Panc1 (cell line): Measurements from ENCODE around the gene PHF13. TPM values are rescaled to one million over a fixed set of nuclear protein-coding genes. Genes with fewer than 3 reads are reported as not detected.

Experiments used
- ATAC-seq: fragments of 200-7000 bp; cut with Tn5 transposase; 2 replicates; pipeline ENCODE4 v1.9.1; 2020; ENCODE audit warnings: mild to moderate bottlenecking, moderate library complexity
- Bru-seq: library from RNA; stranded (reverse); fragments of 400-500 nt; gene quantifications from one replicate; lab custom pipeline; 2021; lab: Mats Ljungman, UMichigan
- BruChase-seq, 2 experiments: library from RNA; stranded (reverse); fragments of 400-500 nt; gene quantifications; one replicate each; lab custom pipeline; 2021; lab: Mats Ljungman, UMichigan
- BruUV-seq: library from RNA; stranded (reverse); fragments of 400-500 nt; replicated peaks from 2 replicates; lab custom pipeline; 2021; lab: Mats Ljungman, UMichigan
- CTCF ChIA-PET: fragments of 300-600 bp; sonication (Branson Sonifier 250); formaldehyde crosslinking; loops from one replicate; lab custom pipeline; 2022; ENCODE audit warnings: antibody characterized with exemption; lab: Charles Lee
- POLR2A ChIA-PET: fragments of 300-600 bp; sonication (Branson Sonifier 250); formaldehyde crosslinking; loops from one replicate; lab custom pipeline; 2022; ENCODE audit warnings: antibody characterized with exemption; lab: Charles Lee
- DNase-seq: peaks from one replicate; pipeline ENCODE4 v3.0.0-alpha.2; 2010; ENCODE audit warnings: low read depth, low spot score
- H3K27ac ChIP-seq: 2 replicates; pipeline ENCODE4 v1.5.1; 2011; ENCODE audit warnings: mild to moderate bottlenecking, low read length, inconsistent platforms
- H3K27me3 ChIP-seq: fragments of 200-500 bp; sonication (Bioruptor generic); 2 replicates; pipeline ENCODE4 v1.6.0; 2014; ENCODE audit warnings: low read length, inconsistent platforms; ENCODE audit not compliant: control insufficient read depth, insufficient read depth
- H3K36me3 ChIP-seq: fragments of 200-500 bp; sonication (Bioruptor generic); 2 replicates; pipeline ENCODE4 v1.5.1; 2014; ENCODE audit warnings: inconsistent platforms, mild to moderate bottlenecking, low read length, moderate library complexity; ENCODE audit not compliant: control insufficient read depth, insufficient read depth
- H3K4me1 ChIP-seq: 2 replicates; pipeline ENCODE4 v1.5.1; 2011; ENCODE audit warnings: inconsistent platforms, mild to moderate bottlenecking, low read length, moderate library complexity; ENCODE audit not compliant: control insufficient read depth, insufficient read depth
- H3K4me3 ChIP-seq, 2 experiments: 2 replicates each; pipeline ENCODE4 v1.5.1; 2011 to 2012; ENCODE audit warnings: low read depth in 2 of 2, low read length in 2 of 2, mild to moderate bottlenecking in 2 of 2, inconsistent platforms in 1 of 2, moderate library complexity in 1 of 2
- H3K9me3 ChIP-seq: fragments of 200-500 bp; sonication (Bioruptor generic); 2 replicates; pipeline ENCODE4 v1.5.1; 2014; ENCODE audit warnings: low read depth, mild to moderate bottlenecking, inconsistent platforms, low read length, moderate library complexity; ENCODE audit not compliant: control insufficient read depth, insufficient read depth
- CTCF ChIP-seq: fragments of 450-650 bp; IDR thresholded peaks from 2 replicates; pipeline ENCODE4 v1.5.1; 2017; ENCODE audit warnings: mild to moderate bottlenecking
- POLR2AphosphoS5 ChIP-seq: IDR thresholded peaks from 2 replicates; pipeline ENCODE4 v1.6.1; 2012; ENCODE audit warnings: mild to moderate bottlenecking, low read depth, low read length, moderate library complexity
- REST ChIP-seq, 2 experiments: IDR thresholded peaks; 2 replicates each; pipeline ENCODE4 v1.6.1; 2011 to 2012; ENCODE audit warnings: low read depth in 2 of 2, control low read depth in 1 of 2, low read length in 1 of 2, mild to moderate bottlenecking in 1 of 2, moderate library complexity in 1 of 2; ENCODE audit not compliant: insufficient read depth in 1 of 2
- SIN3A ChIP-seq: IDR thresholded peaks from 2 replicates; pipeline ENCODE4 v1.6.1; 2012; ENCODE audit warnings: low read depth, mild to moderate bottlenecking, low read length, moderate library complexity, borderline replicate concordance; ENCODE audit not compliant: insufficient read depth
- TCF7L2 ChIP-seq: IDR thresholded peaks from 2 replicates; pipeline ENCODE4 v1.6.1; 2011; ENCODE audit warnings: mild to moderate bottlenecking, low read depth, low read length, inconsistent platforms
- in situ Hi-C: cut with HindIII; loops from 2 replicates; pipeline ENCODE4 v1.10.0; 2016; ENCODE audit warnings: low sequenced_read_pairs, low pct_unique_long_range_greater_than_20kb
- intact Hi-C: fragments of 100-400 bp; cut with micrococcal nuclease; formaldehyde crosslinking; loops from one replicate; pipeline ENCODE4 v1.10.0; 2022; ENCODE audit not compliant: unreplicated experiment
- long read RNA-seq: library from polyadenylated mRNA; unstranded; transcript quantifications from one replicate; pipeline ENCODE4 v2.0.0, GENCODE V29; 2021; ENCODE audit not compliant: unreplicated experiment
- polyA plus RNA-seq: library from polyadenylated mRNA; unstranded; fragments of >200 nt; gene quantifications from one replicate; pipeline ENCODE4 v1.2.1, GENCODE V29; 2012; ENCODE audit warnings: missing spikeins; ENCODE audit not compliant: insufficient read length
- total RNA-seq: library from RNA; stranded (reverse); gene quantifications from one replicate; pipeline ENCODE4 v1.2.1, GENCODE V29; 2021; ENCODE audit not compliant: unreplicated experiment

The PHF13 gene
- total RNA-seq (41.8 TPM), Bru-seq, nascent RNA (percentile 83 among the genes with signal in this experiment), BruChase-seq, experiment 1, labeled RNA remaining after a 2-hour chase (percentile 98 among the genes with signal in this experiment), BruChase-seq, experiment 2, labeled RNA remaining after a 6-hour chase (percentile 86 among the genes with signal in this experiment)
- 24.0 TPM for polyA plus RNA-seq
- long read RNA-seq, transcript PHF13-201 (4 exons, 3,681 nt): major isoform, 68 of 101 reads
- long read RNA-seq, partial matches to known transcripts: 16 of 101 reads
- long read RNA-seq, other reads (novel, unspliced or antisense): 17 of 101 reads

DNA sequence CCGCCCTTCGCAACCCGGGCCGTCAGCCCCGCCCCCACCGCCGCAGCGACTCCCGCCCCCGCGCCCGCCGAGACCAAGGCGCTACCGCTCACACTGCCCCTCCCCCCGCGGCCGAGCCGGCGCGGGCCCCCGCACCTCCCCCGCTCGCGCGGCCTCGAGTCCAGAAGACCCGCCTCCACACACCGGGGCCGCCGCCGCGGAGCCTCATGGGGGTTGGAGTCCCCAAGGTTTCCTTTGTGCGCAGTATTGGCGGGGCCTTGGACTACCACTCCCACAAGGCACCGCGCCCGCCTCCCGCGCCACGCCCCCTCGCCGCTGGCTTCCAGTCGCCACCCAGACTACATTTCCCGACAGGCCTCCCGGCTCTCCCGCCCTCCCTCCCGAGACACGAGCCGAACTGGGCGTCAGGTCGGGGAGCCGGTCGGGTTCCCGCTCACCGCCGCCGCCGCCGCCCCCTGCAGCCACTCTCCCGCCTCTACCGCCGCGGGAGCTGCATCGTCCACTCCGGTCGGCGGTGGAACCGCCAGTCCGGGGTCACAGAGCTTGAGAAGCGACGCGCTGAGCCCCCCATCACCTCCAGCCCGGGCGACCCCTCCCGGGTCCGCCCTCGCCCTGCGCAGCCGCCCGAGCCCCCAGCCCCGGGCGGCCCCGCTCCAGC lies at the start of gene PHF13:
TSS of gene PHF13 (plus strand) at position 371 of the 658 bp plus-strand sequence. CDS start 336 bp downstream, outside the sequence.
- CTCF ChIA-PET: interaction anchor here (0.7 kb wide), 1 partner anchor 12 kb away, joined by 3 read pairs; no protein-coding TSS in a partner anchor
- intact Hi-C loops: no loop called here

DNA sequence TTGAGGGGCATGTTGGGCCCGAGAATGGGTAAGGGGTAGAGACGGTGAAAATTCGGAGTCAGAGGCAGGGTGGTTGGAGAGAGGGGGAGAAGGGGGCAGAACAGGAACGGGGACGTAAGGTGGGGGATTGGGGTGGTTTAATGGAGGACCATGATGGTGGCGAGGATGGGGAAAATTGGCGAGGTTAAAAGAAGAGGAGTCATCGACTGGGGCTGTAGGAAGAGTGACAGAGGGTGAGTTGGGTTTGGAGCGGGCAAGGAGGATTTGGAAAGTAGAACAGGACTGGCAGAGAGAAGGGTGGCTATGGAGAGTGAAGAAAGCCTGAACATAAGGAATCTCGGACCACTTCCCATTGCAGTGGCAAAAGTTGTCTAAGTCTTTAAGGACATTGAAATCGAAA lies 44.5 kb upstream of the PHF13 start:
- DNase-seq (no peak), ATAC-seq (no peak)
- ChIA-PET CTCF (no interaction called here), POLR2A (no interaction called here)
- Histone ChIP-seq H3K27ac (no peak overlapping the region), H3K27me3 (no peaks in the 10 kb centered on the region), H3K36me3 (no peaks in the 10 kb centered on the region), H3K4me3 (no peak overlapping the region), H3K4me1 (no peaks in the 10 kb centered on the region), H3K9me3 (0 out of 2 replicates have a peak, but pooled peaks cover 4% of the 10 kb centered on the region)
- TF ChIP-seq POLR2AphosphoS5 (no peak), REST (IDR thresholded peaks at IDR 0.05; ENCODE audit: insufficient read depth in 1 of 2, low read depth in 2 of 2, low read length in 1 of 2) (no peak), TCF7L2 (no peak), CTCF (no peak), SIN3A (no peak)
- in situ Hi-C loops (no loop called here), intact Hi-C loops (no loop called here)
- BruUV-seq: no TSS peak

More for the DNA sequence above, at the start of gene PHF13:
- Histone ChIP-seq H3K27me3 (no peaks in the 10 kb centered on the region), H3K9me3 (no peaks in the 10 kb centered on the region), H3K27ac (peak within 1 kb of the TSS; percentile 95), H3K36me3 (no peaks in the 10 kb centered on the region; the same call in 1 of the 2 replicates), H3K4me1 (peaks cover 22% of the 10 kb centered on the region), H3K4me3 (peak within 1 kb of the TSS; percentile 89 to 90)
- peak; percentile 84 for DNase-seq
- BruUV-seq: no TSS peak
- POLR2A ChIA-PET: interaction anchor here (0.6 kb wide), 1 partner anchor 200 kb away, joined by 3 read pairs; no protein-coding TSS in a partner anchor
- ATAC-seq: peak; percentile 95
- in situ Hi-C loops: no loop called here
- peak; percentile 23; the same call in 1 of the 2 replicates for TF ChIP-seq SIN3A
- TF ChIP-seq POLR2AphosphoS5: no peak
